ENCODE data around the gene OR4F17.
"Not testable (repeated sequence)": the region's sequence is repeated elsewhere in the genome, so short reads cannot be mapped to it uniquely, and the experiment has no call there.

- TF ChIP-seq CTCF (IDR thresholded peaks at IDR 0.05; ENCODE audit: insufficient read depth, low read length); POLR2AphosphoS5 (IDR thresholded peaks at IDR 0.05; ENCODE audit: low read depth); GABPA (IDR thresholded peaks at IDR 0.05; ENCODE audit: low read depth); SPI1 (IDR thresholded peaks at IDR 0.05; ENCODE audit: borderline replicate concordance, low read depth); REST (IDR thresholded peaks at IDR 0.05; ENCODE audit: insufficient replicate concordance, low read depth): not testable (repeated sequence)
Observed at GRCh38 chr19:82864-83263, 24.0 kb upstream of the OR4F17 start.
